Cardiac muscle cell (in vitro differentiated cells and primary cell): ENCODE measurements around the gene KBTBD13. TPM values are rescaled to one million over a fixed set of nuclear protein-coding genes. Genes with fewer than 3 reads are reported as not detected.

Source experiments
- DNase-seq, 2 donors: peaks; one replicate each; pipeline versions ENCODE4 v3.0.0 to v3.0.0-alpha.2; 2010 to 2017; ENCODE audit warnings: low read depth in 1 of 2, low spot score in 1 of 2
- H3K27ac ChIP-seq: fragments of 200-600 bp; sonication (generic); 2 replicates; pipeline ENCODE4 v1.5.1; 2016
- H3K27me3 ChIP-seq: fragments of 200-600 bp; sonication (generic); 2 replicates; pipeline ENCODE4 v1.6.0; 2016; ENCODE audit warnings: control low read depth
- H3K36me3 ChIP-seq: fragments of 200-600 bp; sonication (generic); 2 replicates; pipeline ENCODE4 v1.5.1; 2016; ENCODE audit warnings: control low read depth
- H3K4me1 ChIP-seq: fragments of 200-600 bp; sonication (generic); 2 replicates; pipeline ENCODE4 v1.8.1; 2017; ENCODE audit warnings: low read depth, mild to moderate bottlenecking, mixed run types
- H3K4me3 ChIP-seq: fragments of 200-600 bp; sonication (generic); 2 replicates; pipeline ENCODE4 v1.5.1; 2016; ENCODE audit warnings: mild to moderate bottlenecking
- H3K9me3 ChIP-seq: fragments of 200-600 bp; sonication (generic); 2 replicates; pipeline ENCODE4 v1.5.1; 2017; ENCODE audit warnings: low read depth, mild to moderate bottlenecking, control low read depth
- polyA plus RNA-seq: library from polyadenylated mRNA; unstranded; fragments of >200 nt; fragmentation: Nextera tagmentation; extraction: Ambion mirVana; gene quantifications from 2 replicates; pipeline ENCODE4 v1.2.1, GENCODE V29; 2016
- total RNA-seq: library from RNA; depleted of rRNA; stranded (reverse); fragments of >200 nt; gene quantifications from 2 replicates; pipeline ENCODE4 v1.2.3, GENCODE V29; 2016
- TF ChIP-seq, protein P1 (sequence below): IDR thresholded peaks from 2 replicates; pipeline ENCODE4 v1.5.1; 2012; ENCODE audit warnings: low read depth, mild to moderate bottlenecking, low read length

Gene KBTBD13
- total and polyA plus RNA-seq, 2 experiments from 2014 or later, result 4.8 to 5.0 TPM

DNA sequence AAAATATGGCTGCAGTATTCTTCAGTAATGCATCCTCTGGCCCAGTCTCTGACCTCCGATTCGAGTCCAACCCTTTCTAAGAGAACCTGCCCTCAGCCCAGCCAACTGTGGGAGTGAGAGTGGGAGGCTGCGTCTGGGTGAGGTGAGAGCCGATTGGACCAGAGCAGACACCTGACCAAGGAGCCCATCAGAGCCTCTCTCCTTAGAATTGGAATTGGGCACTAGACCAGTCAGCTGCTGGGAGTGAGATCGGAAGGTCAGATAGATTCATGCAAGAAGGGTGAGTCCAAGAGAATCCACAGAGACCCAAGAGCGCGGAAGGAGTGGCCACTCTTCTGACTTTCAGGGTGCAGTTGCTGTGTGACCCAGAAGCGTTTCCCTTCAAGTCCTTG lies 19.0 kb upstream of the KBTBD13 start:
- no peak overlapping the region for H3K4me3 ChIP-seq
- no peak overlapping the region for H3K27ac ChIP-seq
- no peaks in the 10 kb centered on the region for H3K9me3 ChIP-seq
- H3K36me3 ChIP-seq, result no peaks in the 10 kb centered on the region
- no peak for DNase-seq
- H3K4me1 ChIP-seq, result peaks cover 3% of the 10 kb centered on the region
- TF ChIP-seq, protein P1, sequence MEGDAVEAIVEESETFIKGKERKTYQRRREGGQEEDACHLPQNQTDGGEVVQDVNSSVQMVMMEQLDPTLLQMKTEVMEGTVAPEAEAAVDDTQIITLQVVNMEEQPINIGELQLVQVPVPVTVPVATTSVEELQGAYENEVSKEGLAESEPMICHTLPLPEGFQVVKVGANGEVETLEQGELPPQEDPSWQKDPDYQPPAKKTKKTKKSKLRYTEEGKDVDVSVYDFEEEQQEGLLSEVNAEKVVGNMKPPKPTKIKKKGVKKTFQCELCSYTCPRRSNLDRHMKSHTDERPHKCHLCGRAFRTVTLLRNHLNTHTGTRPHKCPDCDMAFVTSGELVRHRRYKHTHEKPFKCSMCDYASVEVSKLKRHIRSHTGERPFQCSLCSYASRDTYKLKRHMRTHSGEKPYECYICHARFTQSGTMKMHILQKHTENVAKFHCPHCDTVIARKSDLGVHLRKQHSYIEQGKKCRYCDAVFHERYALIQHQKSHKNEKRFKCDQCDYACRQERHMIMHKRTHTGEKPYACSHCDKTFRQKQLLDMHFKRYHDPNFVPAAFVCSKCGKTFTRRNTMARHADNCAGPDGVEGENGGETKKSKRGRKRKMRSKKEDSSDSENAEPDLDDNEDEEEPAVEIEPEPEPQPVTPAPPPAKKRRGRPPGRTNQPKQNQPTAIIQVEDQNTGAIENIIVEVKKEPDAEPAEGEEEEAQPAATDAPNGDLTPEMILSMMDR, result no peak
- no peaks in the 10 kb centered on the region for H3K27me3 ChIP-seq

DNA sequence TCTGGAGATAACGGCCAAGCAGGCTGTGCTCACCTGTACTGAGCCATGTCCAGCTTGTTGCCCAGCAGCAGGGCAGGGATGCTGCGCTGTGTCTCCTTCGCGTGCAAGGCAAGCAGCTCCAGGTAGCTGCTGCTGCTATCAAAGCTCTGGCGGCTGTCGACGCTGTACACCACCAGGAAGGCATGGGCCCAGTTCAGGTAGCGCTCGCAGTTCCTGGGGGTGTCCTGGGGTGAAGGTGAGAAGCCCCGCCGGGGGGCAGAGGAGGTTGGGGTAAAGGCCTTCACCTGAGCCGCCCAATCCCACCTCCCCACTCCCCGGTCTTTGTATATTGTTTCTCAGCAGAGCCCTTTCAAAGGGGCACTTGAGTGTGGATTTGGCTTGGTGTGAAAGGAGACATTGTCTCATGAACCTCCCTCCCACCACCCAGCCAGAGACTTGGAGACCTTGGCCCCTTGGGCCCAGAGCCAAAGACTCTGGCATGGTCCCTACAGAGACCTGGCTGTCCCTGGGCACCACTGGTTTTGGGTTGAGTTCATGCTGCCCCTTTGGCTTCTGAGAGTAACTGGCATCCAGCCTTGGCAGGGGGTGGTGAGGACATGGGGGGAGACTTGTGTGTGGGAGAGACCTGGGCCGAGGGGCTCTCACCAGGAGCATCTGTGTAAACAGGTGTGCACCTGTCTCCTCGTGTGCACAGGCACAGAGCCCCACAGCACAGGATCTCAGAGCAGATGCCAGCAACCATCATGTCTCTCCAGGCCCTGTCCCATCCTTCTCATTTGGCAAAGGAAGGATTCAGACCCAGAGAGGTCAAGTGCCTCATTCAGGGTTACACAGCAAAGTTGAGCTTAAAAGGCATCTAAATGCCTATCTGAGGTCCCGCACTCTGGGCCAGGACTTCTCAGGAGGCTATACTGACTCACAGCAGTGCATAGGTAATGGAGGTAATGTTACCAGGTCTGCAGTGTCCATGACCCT lies 17.9 kb upstream of the KBTBD13 start:
- no peak for DNase-seq
- no peaks in the 10 kb centered on the region for H3K36me3 ChIP-seq

DNA sequence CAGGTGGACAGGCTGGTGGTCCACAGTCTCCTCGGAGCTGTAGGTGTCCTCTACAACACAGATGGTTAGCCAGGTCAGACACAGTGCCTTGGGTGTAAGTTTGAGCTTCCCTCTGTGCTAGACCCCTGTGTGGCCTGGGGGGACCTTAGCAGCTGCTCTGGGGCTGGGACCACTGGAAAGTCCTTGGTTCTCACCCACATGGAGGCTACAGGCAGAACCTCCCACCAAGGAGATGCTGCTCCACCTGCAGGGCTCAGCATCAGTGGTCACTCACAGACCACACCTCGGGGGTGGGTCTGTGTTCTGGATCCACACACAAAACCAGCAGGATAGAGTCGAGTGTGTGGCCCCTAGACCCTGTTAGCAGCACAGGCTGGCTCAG lies 17.2 kb upstream of the KBTBD13 start:
- Histone ChIP-seq H3K27ac (no peak overlapping the region), H3K9me3 (no peaks in the 10 kb centered on the region), H3K4me1 (peaks cover 3% of the 10 kb centered on the region), H3K36me3 (no peaks in the 10 kb centered on the region), H3K27me3 (no peaks in the 10 kb centered on the region), H3K4me3 (no peak overlapping the region)
- TF ChIP-seq, protein P1, result no peak
- DNase-seq, result no peak

More for the DNA sequence above, 17.9 kb upstream of the KBTBD13 start:
- Histone ChIP-seq H3K27ac (no peak overlapping the region), H3K4me1 (peaks cover 3% of the 10 kb centered on the region), H3K9me3 (no peaks in the 10 kb centered on the region), H3K27me3 (no peaks in the 10 kb centered on the region), H3K4me3 (no peak overlapping the region)
- TF ChIP-seq, protein P1, result no peak

- H3K27ac ChIP-seq, result no peak overlapping the region
- H3K4me1 ChIP-seq, result peaks cover 6% of the 10 kb centered on the region
- H3K4me3 ChIP-seq, result no peak overlapping the region
- TF ChIP-seq, protein P1, result no peak
- DNase-seq, result no peak
- no peaks in the 10 kb centered on the region for H3K36me3 ChIP-seq
- no peaks in the 10 kb centered on the region for H3K9me3 ChIP-seq
- H3K27me3 ChIP-seq, result no peaks in the 10 kb centered on the region
Observed at GRCh38 chr15:65059931-65060596, 16.5 kb upstream of the KBTBD13 start.

- Histone ChIP-seq H3K9me3 (no peaks in the 10 kb centered on the region), H3K27ac (no peak overlapping the region), H3K4me3 (no peak overlapping the region), H3K36me3 (no peaks in the 10 kb centered on the region), H3K4me1 (peaks cover 14% of the 10 kb centered on the region), H3K27me3 (no peaks in the 10 kb centered on the region)
- TF ChIP-seq, protein P1, result no peak
- no peak for DNase-seq
Observed at GRCh38 chr15:65060641-65061397, 15.7 kb upstream of the KBTBD13 start.
